ENCODE results near the gene ITSN2.

DNA sequence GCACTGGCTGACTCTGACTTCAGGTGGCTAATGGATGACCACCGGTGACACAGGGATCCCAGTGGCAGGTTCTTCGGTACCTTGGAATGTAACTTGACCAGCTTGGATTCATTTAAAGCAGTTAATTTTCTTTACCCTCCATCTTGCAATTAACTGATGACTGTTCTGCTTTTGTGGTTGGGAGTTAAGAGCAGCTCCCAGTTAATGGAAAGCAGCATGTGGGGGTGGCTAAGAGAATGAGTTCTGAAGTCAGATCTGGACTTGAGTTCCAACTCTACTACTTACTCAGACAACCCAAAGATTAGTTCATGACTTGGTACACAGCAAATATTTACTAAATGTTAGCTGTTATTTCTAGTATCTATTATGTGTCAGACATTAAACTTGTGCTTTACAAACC is 127.0 kb downstream of the ITSN2 start:
- TF ChIP-seq, protein P1, sequence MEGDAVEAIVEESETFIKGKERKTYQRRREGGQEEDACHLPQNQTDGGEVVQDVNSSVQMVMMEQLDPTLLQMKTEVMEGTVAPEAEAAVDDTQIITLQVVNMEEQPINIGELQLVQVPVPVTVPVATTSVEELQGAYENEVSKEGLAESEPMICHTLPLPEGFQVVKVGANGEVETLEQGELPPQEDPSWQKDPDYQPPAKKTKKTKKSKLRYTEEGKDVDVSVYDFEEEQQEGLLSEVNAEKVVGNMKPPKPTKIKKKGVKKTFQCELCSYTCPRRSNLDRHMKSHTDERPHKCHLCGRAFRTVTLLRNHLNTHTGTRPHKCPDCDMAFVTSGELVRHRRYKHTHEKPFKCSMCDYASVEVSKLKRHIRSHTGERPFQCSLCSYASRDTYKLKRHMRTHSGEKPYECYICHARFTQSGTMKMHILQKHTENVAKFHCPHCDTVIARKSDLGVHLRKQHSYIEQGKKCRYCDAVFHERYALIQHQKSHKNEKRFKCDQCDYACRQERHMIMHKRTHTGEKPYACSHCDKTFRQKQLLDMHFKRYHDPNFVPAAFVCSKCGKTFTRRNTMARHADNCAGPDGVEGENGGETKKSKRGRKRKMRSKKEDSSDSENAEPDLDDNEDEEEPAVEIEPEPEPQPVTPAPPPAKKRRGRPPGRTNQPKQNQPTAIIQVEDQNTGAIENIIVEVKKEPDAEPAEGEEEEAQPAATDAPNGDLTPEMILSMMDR (conservative IDR thresholded peaks at IDR 0.05): no peak
- no peak for TF ChIP-seq ZFX (IDR thresholded peaks at IDR 0.05)

Data from C4-2B (cell line).